GM23338 (cell line): Measurements from ENCODE around the gene TSPO2. TPM values are rescaled to one million over a fixed set of nuclear protein-coding genes. Genes with fewer than 3 reads are reported as not detected.

ENCODE experiments used
- ATAC-seq: fragments of 200-7000 bp; cut with Tn5 transposase; 3 replicates; pipeline ENCODE4 v1.9.1; 2020
- DNase-seq: peaks from one replicate; pipeline ENCODE4 v3.0.0-alpha.2; 2015; ENCODE audit warnings: low spot score
- H2AFZ ChIP-seq: fragments of 200-600 bp; sonication (generic); 2 replicates; pipeline ENCODE4 v1.8.0; 2016; ENCODE audit warnings: antibody characterized with exemption, mild to moderate bottlenecking, moderate library complexity
- H3F3A ChIP-seq: fragments of 200-600 bp; sonication (generic); replicated peaks from 2 replicates; pipeline ENCODE4 v1.8.0; 2017; ENCODE audit warnings: antibody characterized with exemption, mixed run types, low read depth
- H3K27ac ChIP-seq: fragments of 200-600 bp; sonication (generic); 2 replicates; pipeline ENCODE4 v1.6.1; 2016; ENCODE audit warnings: low read depth
- H3K27me3 ChIP-seq: fragments of 200-600 bp; sonication (generic); 2 replicates; pipeline ENCODE4 v1.8.0; 2016; ENCODE audit warnings: mild to moderate bottlenecking, mixed run types, moderate library complexity; ENCODE audit not compliant: insufficient read depth
- H3K36me3 ChIP-seq: fragments of 200-600 bp; sonication (generic); 2 replicates; pipeline ENCODE4 v1.8.0; 2016; ENCODE audit warnings: mild to moderate bottlenecking; ENCODE audit not compliant: insufficient read depth
- H3K4me1 ChIP-seq: fragments of 200-600 bp; sonication (generic); 2 replicates; pipeline ENCODE4 v1.8.0; 2016; ENCODE audit warnings: mild to moderate bottlenecking, moderate library complexity; ENCODE audit not compliant: insufficient read depth
- H3K4me2 ChIP-seq: fragments of 200-600 bp; sonication (generic); 2 replicates; pipeline ENCODE4 v1.7.1; 2017; ENCODE audit warnings: mixed run types
- H3K4me3 ChIP-seq: fragments of 200-600 bp; sonication (generic); 2 replicates; pipeline ENCODE4 v1.6.1; 2016; ENCODE audit warnings: mixed run types
- H3K79me2 ChIP-seq: fragments of 200-600 bp; sonication (generic); replicated peaks from 2 replicates; pipeline ENCODE4 v1.8.0; 2017; ENCODE audit warnings: mild to moderate bottlenecking; ENCODE audit not compliant: insufficient read depth
- H3K9me2 ChIP-seq: fragments of 200-600 bp; sonication (generic); 2 replicates; pipeline ENCODE4 v1.8.0; 2017; ENCODE audit not compliant: insufficient read depth
- H4K20me1 ChIP-seq: fragments of 200-600 bp; sonication (generic); replicated peaks from 2 replicates; pipeline ENCODE4 v1.8.0; 2017; ENCODE audit warnings: mild to moderate bottlenecking; ENCODE audit not compliant: insufficient read depth
- H3K27ac Mint-ChIP-seq: 2 replicates; pipeline ENCODE4 v1.8.0; 2020; ENCODE audit warnings: inconsistent platforms, mild to moderate bottlenecking, moderate library complexity, mixed read lengths
- H3K27me3 Mint-ChIP-seq: 3 replicates; pipeline ENCODE4 v1.8.0; 2022; ENCODE audit warnings: low read depth, mild to moderate bottlenecking, moderate library complexity, mixed read lengths, inconsistent platforms; ENCODE audit not compliant: insufficient read depth, poor library complexity
- H3K36me3 Mint-ChIP-seq: 3 replicates; pipeline ENCODE4 v1.8.0; 2021; ENCODE audit warnings: low read depth, mild to moderate bottlenecking, inconsistent platforms, moderate library complexity, mixed read lengths
- H3K4me1 Mint-ChIP-seq: 3 replicates; pipeline ENCODE4 v1.8.0; 2020; ENCODE audit warnings: mild to moderate bottlenecking, inconsistent platforms, mixed read lengths
- H3K4me3 Mint-ChIP-seq: 3 replicates; pipeline ENCODE4 v1.8.0; 2021; ENCODE audit warnings: moderate library complexity, mild to moderate bottlenecking, inconsistent platforms, mixed read lengths
- H3K9me3 Mint-ChIP-seq: 3 replicates; pipeline ENCODE4 v1.8.0; 2020; ENCODE audit warnings: moderate library complexity, mild to moderate bottlenecking, inconsistent platforms, mixed read lengths
- CREB1 ChIP-seq: fragments of 250-450 bp; sonication (Bioruptor Pico); IDR thresholded peaks from 2 replicates; pipeline ENCODE4 v1.5.0; 2020; ENCODE audit warnings: low read depth, mild to moderate bottlenecking, moderate library complexity
- EZH2 ChIP-seq: fragments of 200-600 bp; sonication (generic); IDR thresholded peaks from one replicate; pipeline ENCODE4 v1.8.0; 2017; ENCODE audit warnings: antibody characterized with exemption, mild to moderate bottlenecking, low read depth; ENCODE audit not compliant: unreplicated experiment
- EZH2phosphoT487 ChIP-seq: fragments of 200-600 bp; sonication (generic); IDR thresholded peaks from one replicate; pipeline ENCODE4 v1.8.1; 2018; ENCODE audit warnings: antibody characterized with exemption; ENCODE audit not compliant: unreplicated experiment
- JUNB ChIP-seq: IDR thresholded peaks from one replicate; pipeline ENCODE4 v1.6.1; 2016; ENCODE audit warnings: antibody characterized with exemption; ENCODE audit not compliant: unreplicated experiment
- NANOG ChIP-seq: IDR thresholded peaks from 2 replicates; pipeline ENCODE4 v1.6.1; 2016; ENCODE audit warnings: antibody characterized with exemption, borderline replicate concordance
- POLR2AphosphoS5 ChIP-seq: IDR thresholded peaks from 2 replicates; pipeline ENCODE4 v1.6.1; 2016; ENCODE audit warnings: antibody characterized with exemption, low read depth
- STAT1 ChIP-seq: IDR thresholded peaks from one replicate; pipeline ENCODE4 v1.6.1; 2016; ENCODE audit warnings: antibody characterized with exemption; ENCODE audit not compliant: unreplicated experiment
- ZNF114 ChIP-seq: fragments of 250-450 bp; sonication (Bioruptor Pico); IDR thresholded peaks from 2 replicates; pipeline ENCODE4 v1.5.0; 2020; ENCODE audit warnings: mild to moderate bottlenecking, moderate library complexity
- ZNF331 ChIP-seq: fragments of 250-450 bp; sonication (Bioruptor Pico); IDR thresholded peaks from 2 replicates; pipeline ENCODE4 v1.5.0; 2020; ENCODE audit warnings: low read depth, mild to moderate bottlenecking, moderate library complexity
- polyA plus RNA-seq: library from polyadenylated mRNA; unstranded; fragments of >200 nt; fragmentation: Nextera tagmentation; extraction: Ambion mirVana; gene quantifications from 2 replicates; pipeline ENCODE4 v1.2.1, GENCODE V29; 2016
- total RNA-seq: library from RNA; depleted of rRNA; stranded (reverse); fragments of >200 nt; shearing (Covaris generic); gene quantifications from 2 replicates; pipeline ENCODE4 v1.2.3, GENCODE V29; 2014
- TF ChIP-seq, protein P1 (sequence below): fragments of 250-450 bp; sonication (Bioruptor Pico); IDR thresholded peaks from 2 replicates; pipeline ENCODE4 v1.5.0; 2020; ENCODE audit warnings: mild to moderate bottlenecking, moderate library complexity
- TF ChIP-seq, protein P2 (sequence below): IDR thresholded peaks from one replicate; pipeline ENCODE4 v1.6.1; 2018; ENCODE audit warnings: antibody characterized with exemption; ENCODE audit not compliant: unreplicated experiment
- TF ChIP-seq, protein P3 (sequence below), 2 experiments: fragments of 200-600 bp in 1 of 2; sonication (generic) in 1 of 2; conservative IDR thresholded peaks; 2 replicates each; pipeline versions ENCODE4 v1.5.1 to v1.6.1; 2016 to 2017; ENCODE audit warnings: antibody characterized with exemption in 2 of 2, low read depth in 2 of 2, mild to moderate bottlenecking in 2 of 2, moderate library complexity in 1 of 2
- TF ChIP-seq, protein P4 (sequence below): IDR thresholded peaks from 2 replicates; pipeline ENCODE4 v1.6.1; 2016; ENCODE audit warnings: antibody characterized with exemption

Gene TSPO2
- total and polyA plus RNA-seq, 2 experiments from 2014 or later, result 0.31 TPM; not detected in 1

DNA sequence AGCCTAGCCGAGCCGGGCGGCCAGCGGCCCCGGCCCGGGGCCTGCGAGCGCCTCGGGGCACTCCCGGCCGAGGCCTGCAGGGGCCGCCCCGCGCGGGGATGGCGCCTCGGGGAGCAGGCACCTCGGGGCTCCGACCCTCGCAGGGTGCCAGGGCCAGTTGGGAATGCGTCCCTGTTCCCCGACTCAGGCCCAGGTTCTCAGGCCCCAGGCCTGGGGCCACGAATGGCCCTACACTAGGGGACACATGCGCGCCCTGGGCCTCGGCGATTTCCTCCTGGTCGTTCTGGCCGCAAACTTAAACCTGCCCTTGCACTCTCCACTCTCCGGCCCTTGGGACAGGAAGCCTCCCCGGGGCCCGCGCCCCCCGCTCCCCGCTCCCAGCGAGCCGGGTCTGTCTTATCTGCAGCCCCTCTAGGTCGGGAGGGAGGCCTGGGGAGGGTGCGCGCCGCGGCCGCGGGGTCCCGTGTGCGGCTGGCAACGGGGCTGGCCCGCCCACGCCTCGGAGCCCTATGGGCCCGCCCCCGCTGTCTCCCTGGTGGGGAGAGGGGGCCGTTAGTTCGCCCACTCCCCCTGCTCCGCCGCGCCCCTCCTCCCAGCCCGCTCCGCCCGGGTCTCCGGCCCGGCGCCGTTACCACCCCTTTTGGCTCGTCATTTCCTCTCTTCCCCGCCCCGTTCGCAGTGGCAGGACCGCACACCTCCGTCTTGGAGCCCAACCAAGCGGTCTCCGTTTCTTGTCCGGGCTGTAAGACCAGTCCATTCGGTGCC is 31.1 kb downstream of the TSPO2 start:
- peak; percentile 42 for ATAC-seq

More for the DNA sequence above, 31.1 kb downstream of the TSPO2 start:
- Histone ChIP-seq H3K36me3 (no peaks in the 10 kb centered on the region; the same call in 1 of the 2 replicates), H3K27me3 (no peaks in the 10 kb centered on the region), H2AFZ (no peak overlapping the region), H3K4me2 (peak overlapping the region; percentile 90), H3K79me2 (peaks cover 58% of the 10 kb centered on the region), H3F3A (peaks cover 2% of the 10 kb centered on the region; the same call in 1 of the 2 replicates), H3K4me3 (peak overlapping the region; percentile 66), H3K27ac (peak overlapping the region; percentile 92), H3K9me2 (no peaks in the 10 kb centered on the region), H4K20me1 (peaks cover 14% of the 10 kb centered on the region; the same call in 1 of the 2 replicates), H3K4me1 (peaks cover 33% of the 10 kb centered on the region)
- peak overlapping the region; percentile 92 for H3K4me3 Mint-ChIP-seq
- no peak for TF ChIP-seq NANOG
- TF ChIP-seq EZH2, result no peak
- TF ChIP-seq, protein P1, sequence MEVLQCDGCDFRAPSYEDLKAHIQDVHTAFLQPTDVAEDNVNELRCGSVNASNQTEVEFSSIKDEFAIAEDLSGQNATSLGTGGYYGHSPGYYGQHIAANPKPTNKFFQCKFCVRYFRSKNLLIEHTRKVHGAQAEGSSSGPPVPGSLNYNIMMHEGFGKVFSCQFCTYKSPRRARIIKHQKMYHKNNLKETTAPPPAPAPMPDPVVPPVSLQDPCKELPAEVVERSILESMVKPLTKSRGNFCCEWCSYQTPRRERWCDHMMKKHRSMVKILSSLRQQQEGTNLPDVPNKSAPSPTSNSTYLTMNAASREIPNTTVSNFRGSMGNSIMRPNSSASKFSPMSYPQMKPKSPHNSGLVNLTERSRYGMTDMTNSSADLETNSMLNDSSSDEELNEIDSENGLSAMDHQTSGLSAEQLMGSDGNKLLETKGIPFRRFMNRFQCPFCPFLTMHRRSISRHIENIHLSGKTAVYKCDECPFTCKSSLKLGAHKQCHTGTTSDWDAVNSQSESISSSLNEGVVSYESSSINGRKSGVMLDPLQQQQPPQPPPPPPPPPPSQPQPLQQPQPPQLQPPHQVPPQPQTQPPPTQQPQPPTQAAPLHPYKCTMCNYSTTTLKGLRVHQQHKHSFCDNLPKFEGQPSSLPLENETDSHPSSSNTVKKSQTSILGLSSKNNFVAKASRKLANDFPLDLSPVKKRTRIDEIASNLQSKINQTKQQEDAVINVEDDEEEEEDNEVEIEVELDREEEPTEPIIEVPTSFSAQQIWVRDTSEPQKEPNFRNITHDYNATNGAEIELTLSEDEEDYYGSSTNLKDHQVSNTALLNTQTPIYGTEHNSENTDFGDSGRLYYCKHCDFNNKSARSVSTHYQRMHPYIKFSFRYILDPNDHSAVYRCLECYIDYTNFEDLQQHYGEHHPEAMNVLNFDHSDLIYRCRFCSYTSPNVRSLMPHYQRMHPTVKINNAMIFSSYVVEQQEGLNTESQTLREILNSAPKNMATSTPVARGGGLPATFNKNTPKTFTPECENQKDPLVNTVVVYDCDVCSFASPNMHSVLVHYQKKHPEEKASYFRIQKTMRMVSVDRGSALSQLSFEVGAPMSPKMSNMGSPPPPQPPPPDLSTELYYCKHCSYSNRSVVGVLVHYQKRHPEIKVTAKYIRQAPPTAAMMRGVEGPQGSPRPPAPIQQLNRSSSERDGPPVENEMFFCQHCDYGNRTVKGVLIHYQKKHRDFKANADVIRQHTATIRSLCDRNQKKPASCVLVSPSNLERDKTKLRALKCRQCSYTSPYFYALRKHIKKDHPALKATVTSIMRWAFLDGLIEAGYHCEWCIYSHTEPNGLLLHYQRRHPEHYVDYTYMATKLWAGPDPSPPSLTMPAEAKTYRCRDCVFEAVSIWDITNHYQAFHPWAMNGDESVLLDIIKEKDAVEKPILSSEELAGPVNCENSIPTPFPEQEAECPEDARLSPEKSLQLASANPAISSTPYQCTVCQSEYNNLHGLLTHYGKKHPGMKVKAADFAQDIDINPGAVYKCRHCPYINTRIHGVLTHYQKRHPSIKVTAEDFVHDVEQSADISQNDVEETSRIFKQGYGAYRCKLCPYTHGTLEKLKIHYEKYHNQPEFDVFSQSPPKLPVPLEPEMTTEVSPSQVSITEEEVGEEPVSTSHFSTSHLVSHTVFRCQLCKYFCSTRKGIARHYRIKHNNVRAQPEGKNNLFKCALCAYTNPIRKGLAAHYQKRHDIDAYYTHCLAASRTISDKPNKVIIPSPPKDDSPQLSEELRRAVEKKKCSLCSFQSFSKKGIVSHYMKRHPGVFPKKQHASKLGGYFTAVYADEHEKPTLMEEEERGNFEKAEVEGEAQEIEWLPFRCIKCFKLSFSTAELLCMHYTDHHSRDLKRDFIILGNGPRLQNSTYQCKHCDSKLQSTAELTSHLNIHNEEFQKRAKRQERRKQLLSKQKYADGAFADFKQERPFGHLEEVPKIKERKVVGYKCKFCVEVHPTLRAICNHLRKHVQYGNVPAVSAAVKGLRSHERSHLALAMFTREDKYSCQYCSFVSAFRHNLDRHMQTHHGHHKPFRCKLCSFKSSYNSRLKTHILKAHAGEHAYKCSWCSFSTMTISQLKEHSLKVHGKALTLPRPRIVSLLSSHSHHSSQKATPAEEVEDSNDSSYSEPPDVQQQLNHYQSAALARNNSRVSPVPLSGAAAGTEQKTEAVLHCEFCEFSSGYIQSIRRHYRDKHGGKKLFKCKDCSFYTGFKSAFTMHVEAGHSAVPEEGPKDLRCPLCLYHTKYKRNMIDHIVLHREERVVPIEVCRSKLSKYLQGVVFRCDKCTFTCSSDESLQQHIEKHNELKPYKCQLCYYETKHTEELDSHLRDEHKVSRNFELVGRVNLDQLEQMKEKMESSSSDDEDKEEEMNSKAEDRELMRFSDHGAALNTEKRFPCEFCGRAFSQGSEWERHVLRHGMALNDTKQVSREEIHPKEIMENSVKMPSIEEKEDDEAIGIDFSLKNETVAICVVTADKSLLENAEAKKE (CRISPR knock-in tag), result no peak
- no peak for TF ChIP-seq ZNF114 (CRISPR knock-in tag)
- TF ChIP-seq STAT1, result no peak
- TF ChIP-seq ZNF331 (CRISPR knock-in tag), result no peak
- TF ChIP-seq JUNB, result no peak
- TF ChIP-seq, protein P2, sequence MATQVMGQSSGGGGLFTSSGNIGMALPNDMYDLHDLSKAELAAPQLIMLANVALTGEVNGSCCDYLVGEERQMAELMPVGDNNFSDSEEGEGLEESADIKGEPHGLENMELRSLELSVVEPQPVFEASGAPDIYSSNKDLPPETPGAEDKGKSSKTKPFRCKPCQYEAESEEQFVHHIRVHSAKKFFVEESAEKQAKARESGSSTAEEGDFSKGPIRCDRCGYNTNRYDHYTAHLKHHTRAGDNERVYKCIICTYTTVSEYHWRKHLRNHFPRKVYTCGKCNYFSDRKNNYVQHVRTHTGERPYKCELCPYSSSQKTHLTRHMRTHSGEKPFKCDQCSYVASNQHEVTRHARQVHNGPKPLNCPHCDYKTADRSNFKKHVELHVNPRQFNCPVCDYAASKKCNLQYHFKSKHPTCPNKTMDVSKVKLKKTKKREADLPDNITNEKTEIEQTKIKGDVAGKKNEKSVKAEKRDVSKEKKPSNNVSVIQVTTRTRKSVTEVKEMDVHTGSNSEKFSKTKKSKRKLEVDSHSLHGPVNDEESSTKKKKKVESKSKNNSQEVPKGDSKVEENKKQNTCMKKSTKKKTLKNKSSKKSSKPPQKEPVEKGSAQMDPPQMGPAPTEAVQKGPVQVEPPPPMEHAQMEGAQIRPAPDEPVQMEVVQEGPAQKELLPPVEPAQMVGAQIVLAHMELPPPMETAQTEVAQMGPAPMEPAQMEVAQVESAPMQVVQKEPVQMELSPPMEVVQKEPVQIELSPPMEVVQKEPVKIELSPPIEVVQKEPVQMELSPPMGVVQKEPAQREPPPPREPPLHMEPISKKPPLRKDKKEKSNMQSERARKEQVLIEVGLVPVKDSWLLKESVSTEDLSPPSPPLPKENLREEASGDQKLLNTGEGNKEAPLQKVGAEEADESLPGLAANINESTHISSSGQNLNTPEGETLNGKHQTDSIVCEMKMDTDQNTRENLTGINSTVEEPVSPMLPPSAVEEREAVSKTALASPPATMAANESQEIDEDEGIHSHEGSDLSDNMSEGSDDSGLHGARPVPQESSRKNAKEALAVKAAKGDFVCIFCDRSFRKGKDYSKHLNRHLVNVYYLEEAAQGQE, result no peak
- TF ChIP-seq POLR2AphosphoS5, result peak; percentile 86
- TF ChIP-seq EZH2phosphoT487, result no peak
- TF ChIP-seq, protein P3, sequence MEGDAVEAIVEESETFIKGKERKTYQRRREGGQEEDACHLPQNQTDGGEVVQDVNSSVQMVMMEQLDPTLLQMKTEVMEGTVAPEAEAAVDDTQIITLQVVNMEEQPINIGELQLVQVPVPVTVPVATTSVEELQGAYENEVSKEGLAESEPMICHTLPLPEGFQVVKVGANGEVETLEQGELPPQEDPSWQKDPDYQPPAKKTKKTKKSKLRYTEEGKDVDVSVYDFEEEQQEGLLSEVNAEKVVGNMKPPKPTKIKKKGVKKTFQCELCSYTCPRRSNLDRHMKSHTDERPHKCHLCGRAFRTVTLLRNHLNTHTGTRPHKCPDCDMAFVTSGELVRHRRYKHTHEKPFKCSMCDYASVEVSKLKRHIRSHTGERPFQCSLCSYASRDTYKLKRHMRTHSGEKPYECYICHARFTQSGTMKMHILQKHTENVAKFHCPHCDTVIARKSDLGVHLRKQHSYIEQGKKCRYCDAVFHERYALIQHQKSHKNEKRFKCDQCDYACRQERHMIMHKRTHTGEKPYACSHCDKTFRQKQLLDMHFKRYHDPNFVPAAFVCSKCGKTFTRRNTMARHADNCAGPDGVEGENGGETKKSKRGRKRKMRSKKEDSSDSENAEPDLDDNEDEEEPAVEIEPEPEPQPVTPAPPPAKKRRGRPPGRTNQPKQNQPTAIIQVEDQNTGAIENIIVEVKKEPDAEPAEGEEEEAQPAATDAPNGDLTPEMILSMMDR (conservative IDR thresholded peaks at IDR 0.05; ENCODE audit: low read depth in 2 of 2), result 0 out of 4 replicates have a peak, but pooled peaks have one; percentile 5 to 24
- TF ChIP-seq CREB1, result peak; percentile 78
- TF ChIP-seq, protein P4, sequence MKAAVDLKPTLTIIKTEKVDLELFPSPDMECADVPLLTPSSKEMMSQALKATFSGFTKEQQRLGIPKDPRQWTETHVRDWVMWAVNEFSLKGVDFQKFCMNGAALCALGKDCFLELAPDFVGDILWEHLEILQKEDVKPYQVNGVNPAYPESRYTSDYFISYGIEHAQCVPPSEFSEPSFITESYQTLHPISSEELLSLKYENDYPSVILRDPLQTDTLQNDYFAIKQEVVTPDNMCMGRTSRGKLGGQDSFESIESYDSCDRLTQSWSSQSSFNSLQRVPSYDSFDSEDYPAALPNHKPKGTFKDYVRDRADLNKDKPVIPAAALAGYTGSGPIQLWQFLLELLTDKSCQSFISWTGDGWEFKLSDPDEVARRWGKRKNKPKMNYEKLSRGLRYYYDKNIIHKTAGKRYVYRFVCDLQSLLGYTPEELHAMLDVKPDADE, result no peak
- H3K9me3 Mint-ChIP-seq, result no peaks in the 10 kb centered on the region; the same call in 2 of the 3 replicates
- H3K4me1 Mint-ChIP-seq, result peaks cover 31% of the 10 kb centered on the region
- peaks cover 11% of the 10 kb centered on the region; the same call in 2 of the 3 replicates for H3K36me3 Mint-ChIP-seq
- H3K27ac Mint-ChIP-seq, result peak overlapping the region; percentile 83
- peaks cover 11% of the 10 kb centered on the region for H3K27me3 Mint-ChIP-seq
- peak; percentile 89 for DNase-seq
